SK-N-SH treated with all-trans-retinoic acid at 6 μM for 48 hours (cell line): ENCODE measurements around the gene UBE2G1.

Source experiments
- ATAC-seq: fragments of 200-7000 bp; cut with Tn5 transposase; 3 replicates; pipeline ENCODE4 v1.9.1; 2020; ENCODE audit warnings: mild to moderate bottlenecking, moderate library complexity
- ARNTL ChIP-seq: fragments of 450-650 bp; formaldehyde crosslinking; IDR thresholded peaks from 2 replicates; pipeline ENCODE4 v1.5.0; 2020; ENCODE audit warnings: low read depth, mild to moderate bottlenecking, moderate library complexity, borderline replicate concordance
- BACH2 ChIP-seq: fragments of 250-450 bp; sonication (Bioruptor Pico); IDR thresholded peaks from 2 replicates; pipeline ENCODE4 v1.9.0; 2021; ENCODE audit warnings: mild to moderate bottlenecking, borderline replicate concordance
- CSDC2 ChIP-seq: fragments of 250-450 bp; sonication (Bioruptor Pico); IDR thresholded peaks from 2 replicates; pipeline ENCODE4 v1.5.0; 2020; ENCODE audit warnings: mild to moderate bottlenecking, moderate library complexity
- ESRRG ChIP-seq: fragments of 250-450 bp; sonication (Bioruptor Pico); IDR thresholded peaks from 2 replicates; pipeline ENCODE4 v1.6.1; 2021; ENCODE audit warnings: mild to moderate bottlenecking
- GLIS3 ChIP-seq: fragments of 250-450 bp; sonication (Bioruptor Pico); IDR thresholded peaks from 2 replicates; pipeline ENCODE4 v1.5.0; 2020; ENCODE audit warnings: mild to moderate bottlenecking, moderate library complexity
- ISL1 ChIP-seq: fragments of 250-450 bp; sonication (Bioruptor Pico); IDR thresholded peaks from 2 replicates; pipeline ENCODE4 v2.1.2; 2022; ENCODE audit warnings: mild to moderate bottlenecking, moderate library complexity
- OSR1 ChIP-seq: fragments of 250-450 bp; sonication (Bioruptor Pico); IDR thresholded peaks from 2 replicates; pipeline ENCODE4 v1.8.0; 2022; ENCODE audit warnings: moderate library complexity, mild to moderate bottlenecking, inconsistent platforms
- PPARA ChIP-seq: fragments of 250-450 bp; sonication (Bioruptor Pico); IDR thresholded peaks from 2 replicates; pipeline ENCODE4 v1.5.0; 2020; ENCODE audit warnings: mild to moderate bottlenecking, borderline replicate concordance
- RARB ChIP-seq: fragments of 250-450 bp; sonication (Bioruptor Pico); IDR thresholded peaks from 2 replicates; pipeline ENCODE4 v1.8.0; 2021; ENCODE audit warnings: mild to moderate bottlenecking, moderate library complexity
- TCF4 ChIP-seq: fragments of 250-450 bp; sonication (Bioruptor Pico); IDR thresholded peaks from 2 replicates; pipeline ENCODE4 v1.8.0; 2021; ENCODE audit warnings: mild to moderate bottlenecking, moderate library complexity, borderline replicate concordance
- TOX ChIP-seq: fragments of 250-450 bp; sonication (Bioruptor Pico); IDR thresholded peaks from 2 replicates; pipeline ENCODE4 v1.8.0; 2021; ENCODE audit warnings: mild to moderate bottlenecking, moderate library complexity, borderline replicate concordance
- ZC3H10 ChIP-seq: fragments of 250-450 bp; sonication (Bioruptor Pico); IDR thresholded peaks from 2 replicates; pipeline ENCODE4 v1.5.1; 2021; ENCODE audit warnings: mild to moderate bottlenecking, moderate library complexity
- ZFP3 ChIP-seq: fragments of 250-450 bp; sonication (Bioruptor Pico); IDR thresholded peaks from 2 replicates; pipeline ENCODE4 v1.5.0; 2020; ENCODE audit warnings: mild to moderate bottlenecking, moderate library complexity
- ZFP30 ChIP-seq: fragments of 450-650 bp; formaldehyde crosslinking; IDR thresholded peaks from 2 replicates; pipeline ENCODE4 v1.5.0; 2022; ENCODE audit warnings: mild to moderate bottlenecking, moderate library complexity
- ZNF565 ChIP-seq: fragments of 450-650 bp; formaldehyde crosslinking; conservative IDR thresholded peaks from 2 replicates; pipeline ENCODE4 v1.5.0; 2020; ENCODE audit warnings: low read depth, mild to moderate bottlenecking, moderate library complexity
- ZNF70 ChIP-seq: fragments of 450-650 bp; formaldehyde crosslinking; IDR thresholded peaks from 2 replicates; pipeline ENCODE4 v1.5.0; 2020; ENCODE audit warnings: mild to moderate bottlenecking, moderate library complexity
- TF ChIP-seq, protein P1 (sequence below): fragments of 250-450 bp; sonication (Bioruptor Pico); IDR thresholded peaks from 2 replicates; pipeline ENCODE4 v1.5.1; 2021; ENCODE audit warnings: mild to moderate bottlenecking, moderate library complexity
- TF ChIP-seq, protein P2 (sequence below): fragments of 250-450 bp; sonication (Bioruptor Pico); IDR thresholded peaks from 2 replicates; pipeline ENCODE4 v1.5.0; 2020; ENCODE audit warnings: mild to moderate bottlenecking, moderate library complexity
- TF ChIP-seq, protein P3 (sequence below): fragments of 250-450 bp; sonication (Bioruptor Pico); IDR thresholded peaks from 2 replicates; pipeline ENCODE4 v1.5.1; 2020; ENCODE audit warnings: low read depth, mild to moderate bottlenecking, moderate library complexity
- TF ChIP-seq, protein P4 (sequence below): fragments of 250-450 bp; sonication (Bioruptor Pico); IDR thresholded peaks from 2 replicates; pipeline ENCODE4 v1.8.0; 2021; ENCODE audit warnings: low read depth, mild to moderate bottlenecking, moderate library complexity, borderline replicate concordance
- TF ChIP-seq, protein P5 (sequence below): fragments of 250-450 bp; sonication (Bioruptor Pico); IDR thresholded peaks from 2 replicates; pipeline ENCODE4 v1.8.0; 2020; ENCODE audit warnings: mild to moderate bottlenecking, moderate library complexity, borderline replicate concordance

The UBE2G1 gene

DNA sequence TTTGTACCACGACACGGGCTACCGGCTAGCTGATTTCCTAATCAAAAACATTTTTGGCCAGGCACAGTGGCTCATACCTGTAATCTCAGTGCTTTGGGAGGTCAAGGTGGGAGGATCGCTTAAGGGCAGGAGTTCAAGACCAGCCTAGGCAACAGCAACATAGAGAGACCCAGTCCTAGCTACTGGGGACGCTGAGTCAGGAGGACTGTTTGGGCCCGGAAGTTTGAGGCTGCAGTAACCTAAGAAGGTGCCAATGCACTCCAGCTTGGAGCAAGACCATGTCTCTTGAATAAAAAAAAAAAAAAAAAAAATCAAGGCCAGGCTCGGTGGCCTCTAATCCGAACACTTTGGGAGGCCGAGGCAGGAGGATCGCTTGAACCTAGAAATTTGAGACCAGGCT, 49.8 kb downstream of the UBE2G1 start:
- ATAC-seq, result no peak
- no peak for TF ChIP-seq BACH2 (CRISPR knock-in tag)
- no peak for TF ChIP-seq ARNTL
- no peak for TF ChIP-seq ZFP30 (CRISPR knock-in tag)
- TF ChIP-seq, protein P1, sequence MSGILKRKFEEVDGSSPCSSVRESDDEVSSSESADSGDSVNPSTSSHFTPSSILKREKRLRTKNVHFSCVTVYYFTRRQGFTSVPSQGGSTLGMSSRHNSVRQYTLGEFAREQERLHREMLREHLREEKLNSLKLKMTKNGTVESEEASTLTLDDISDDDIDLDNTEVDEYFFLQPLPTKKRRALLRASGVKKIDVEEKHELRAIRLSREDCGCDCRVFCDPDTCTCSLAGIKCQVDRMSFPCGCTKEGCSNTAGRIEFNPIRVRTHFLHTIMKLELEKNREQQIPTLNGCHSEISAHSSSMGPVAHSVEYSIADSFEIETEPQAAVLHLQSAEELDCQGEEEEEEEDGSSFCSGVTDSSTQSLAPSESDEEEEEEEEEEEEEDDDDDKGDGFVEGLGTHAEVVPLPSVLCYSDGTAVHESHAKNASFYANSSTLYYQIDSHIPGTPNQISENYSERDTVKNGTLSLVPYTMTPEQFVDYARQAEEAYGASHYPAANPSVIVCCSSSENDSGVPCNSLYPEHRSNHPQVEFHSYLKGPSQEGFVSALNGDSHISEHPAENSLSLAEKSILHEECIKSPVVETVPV, result no peak
- TF ChIP-seq, protein P2, sequence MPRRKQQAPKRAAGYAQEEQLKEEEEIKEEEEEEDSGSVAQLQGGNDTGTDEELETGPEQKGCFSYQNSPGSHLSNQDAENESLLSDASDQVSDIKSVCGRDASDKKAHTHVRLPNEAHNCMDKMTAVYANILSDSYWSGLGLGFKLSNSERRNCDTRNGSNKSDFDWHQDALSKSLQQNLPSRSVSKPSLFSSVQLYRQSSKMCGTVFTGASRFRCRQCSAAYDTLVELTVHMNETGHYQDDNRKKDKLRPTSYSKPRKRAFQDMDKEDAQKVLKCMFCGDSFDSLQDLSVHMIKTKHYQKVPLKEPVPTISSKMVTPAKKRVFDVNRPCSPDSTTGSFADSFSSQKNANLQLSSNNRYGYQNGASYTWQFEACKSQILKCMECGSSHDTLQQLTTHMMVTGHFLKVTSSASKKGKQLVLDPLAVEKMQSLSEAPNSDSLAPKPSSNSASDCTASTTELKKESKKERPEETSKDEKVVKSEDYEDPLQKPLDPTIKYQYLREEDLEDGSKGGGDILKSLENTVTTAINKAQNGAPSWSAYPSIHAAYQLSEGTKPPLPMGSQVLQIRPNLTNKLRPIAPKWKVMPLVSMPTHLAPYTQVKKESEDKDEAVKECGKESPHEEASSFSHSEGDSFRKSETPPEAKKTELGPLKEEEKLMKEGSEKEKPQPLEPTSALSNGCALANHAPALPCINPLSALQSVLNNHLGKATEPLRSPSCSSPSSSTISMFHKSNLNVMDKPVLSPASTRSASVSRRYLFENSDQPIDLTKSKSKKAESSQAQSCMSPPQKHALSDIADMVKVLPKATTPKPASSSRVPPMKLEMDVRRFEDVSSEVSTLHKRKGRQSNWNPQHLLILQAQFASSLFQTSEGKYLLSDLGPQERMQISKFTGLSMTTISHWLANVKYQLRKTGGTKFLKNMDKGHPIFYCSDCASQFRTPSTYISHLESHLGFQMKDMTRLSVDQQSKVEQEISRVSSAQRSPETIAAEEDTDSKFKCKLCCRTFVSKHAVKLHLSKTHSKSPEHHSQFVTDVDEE, result no peak
- no peak for TF ChIP-seq PPARA (CRISPR knock-in tag)
- TF ChIP-seq, protein P3, sequence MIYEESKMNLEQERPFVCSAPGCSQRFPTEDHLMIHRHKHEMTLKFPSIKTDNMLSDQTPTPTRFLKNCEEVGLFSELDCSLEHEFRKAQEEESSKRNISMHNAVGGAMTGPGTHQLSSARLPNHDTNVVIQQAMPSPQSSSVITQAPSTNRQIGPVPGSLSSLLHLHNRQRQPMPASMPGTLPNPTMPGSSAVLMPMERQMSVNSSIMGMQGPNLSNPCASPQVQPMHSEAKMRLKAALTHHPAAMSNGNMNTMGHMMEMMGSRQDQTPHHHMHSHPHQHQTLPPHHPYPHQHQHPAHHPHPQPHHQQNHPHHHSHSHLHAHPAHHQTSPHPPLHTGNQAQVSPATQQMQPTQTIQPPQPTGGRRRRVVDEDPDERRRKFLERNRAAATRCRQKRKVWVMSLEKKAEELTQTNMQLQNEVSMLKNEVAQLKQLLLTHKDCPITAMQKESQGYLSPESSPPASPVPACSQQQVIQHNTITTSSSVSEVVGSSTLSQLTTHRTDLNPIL (CRISPR knock-in tag), result no peak
- TF ChIP-seq ZNF565 (CRISPR knock-in tag), result no peak
- TF ChIP-seq ZC3H10 (CRISPR knock-in tag), result no peak
- TF ChIP-seq, protein P4, sequence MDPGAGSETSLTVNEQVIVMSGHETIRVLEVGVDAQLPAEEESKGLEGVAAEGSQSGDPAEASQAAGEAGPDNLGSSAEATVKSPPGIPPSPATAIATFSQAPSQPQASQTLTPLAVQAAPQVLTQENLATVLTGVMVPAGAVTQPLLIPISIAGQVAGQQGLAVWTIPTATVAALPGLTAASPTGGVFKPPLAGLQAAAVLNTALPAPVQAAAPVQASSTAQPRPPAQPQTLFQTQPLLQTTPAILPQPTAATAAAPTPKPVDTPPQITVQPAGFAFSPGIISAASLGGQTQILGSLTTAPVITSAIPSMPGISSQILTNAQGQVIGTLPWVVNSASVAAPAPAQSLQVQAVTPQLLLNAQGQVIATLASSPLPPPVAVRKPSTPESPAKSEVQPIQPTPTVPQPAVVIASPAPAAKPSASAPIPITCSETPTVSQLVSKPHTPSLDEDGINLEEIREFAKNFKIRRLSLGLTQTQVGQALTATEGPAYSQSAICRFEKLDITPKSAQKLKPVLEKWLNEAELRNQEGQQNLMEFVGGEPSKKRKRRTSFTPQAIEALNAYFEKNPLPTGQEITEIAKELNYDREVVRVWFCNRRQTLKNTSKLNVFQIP (CRISPR knock-in tag), result no peak

DNA sequence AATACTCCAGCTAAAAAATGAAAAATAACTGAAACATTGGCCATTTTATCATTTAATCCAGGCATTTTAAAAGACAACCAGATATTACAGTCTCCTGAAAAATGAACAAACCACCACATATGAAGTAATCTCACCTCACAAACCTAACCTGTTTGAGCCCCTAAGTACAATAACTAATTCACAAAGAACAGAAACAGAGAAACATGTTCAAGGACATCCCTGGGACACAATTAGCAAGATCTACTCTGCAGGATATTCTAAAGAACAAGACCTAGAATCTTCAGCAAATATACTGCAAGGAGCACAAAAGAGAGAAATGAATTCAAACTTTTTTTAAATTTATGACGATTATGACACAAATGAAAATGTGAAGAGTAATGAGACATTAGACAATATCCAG, 51.9 kb downstream of the UBE2G1 start:
- ATAC-seq, result no peak
- TF ChIP-seq OSR1 (CRISPR knock-in tag) (no peak), BACH2 (CRISPR knock-in tag) (no peak), TOX (CRISPR knock-in tag) (no peak), GLIS3 (no peak), ZC3H10 (CRISPR knock-in tag) (no peak), TCF4 (CRISPR knock-in tag) (no peak), ESRRG (no peak), ZNF565 (CRISPR knock-in tag) (no peak), ZFP30 (CRISPR knock-in tag) (no peak), ZFP3 (CRISPR knock-in tag) (no peak), CSDC2 (no peak), ZNF70 (CRISPR knock-in tag) (no peak), RARB (no peak), ISL1 (CRISPR knock-in tag) (no peak)
- TF ChIP-seq, protein P2, result no peak
- TF ChIP-seq, protein P4 (CRISPR knock-in tag), result no peak
- TF ChIP-seq, protein P3 (CRISPR knock-in tag), result no peak
- TF ChIP-seq, protein P1, result no peak
- TF ChIP-seq, protein P5, sequence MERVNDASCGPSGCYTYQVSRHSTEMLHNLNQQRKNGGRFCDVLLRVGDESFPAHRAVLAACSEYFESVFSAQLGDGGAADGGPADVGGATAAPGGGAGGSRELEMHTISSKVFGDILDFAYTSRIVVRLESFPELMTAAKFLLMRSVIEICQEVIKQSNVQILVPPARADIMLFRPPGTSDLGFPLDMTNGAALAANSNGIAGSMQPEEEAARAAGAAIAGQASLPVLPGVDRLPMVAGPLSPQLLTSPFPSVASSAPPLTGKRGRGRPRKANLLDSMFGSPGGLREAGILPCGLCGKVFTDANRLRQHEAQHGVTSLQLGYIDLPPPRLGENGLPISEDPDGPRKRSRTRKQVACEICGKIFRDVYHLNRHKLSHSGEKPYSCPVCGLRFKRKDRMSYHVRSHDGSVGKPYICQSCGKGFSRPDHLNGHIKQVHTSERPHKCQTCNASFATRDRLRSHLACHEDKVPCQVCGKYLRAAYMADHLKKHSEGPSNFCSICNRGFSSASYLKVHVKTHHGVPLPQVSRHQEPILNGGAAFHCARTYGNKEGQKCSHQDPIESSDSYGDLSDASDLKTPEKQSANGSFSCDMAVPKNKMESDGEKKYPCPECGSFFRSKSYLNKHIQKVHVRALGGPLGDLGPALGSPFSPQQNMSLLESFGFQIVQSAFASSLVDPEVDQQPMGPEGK (CRISPR knock-in tag), result no peak
